ENCODE results near the gene TMEM50B.
"Not testable (repeated sequence)": the region's sequence is repeated elsewhere in the genome, so short reads cannot be mapped to it uniquely, and the experiment has no call there.

GRCh38 chr21:33412439-33412831 lies 67.3 kb downstream of the TMEM50B start:
- not testable (repeated sequence) for TF ChIP-seq CTCF (IDR thresholded peaks at IDR 0.05); POLR2A (IDR thresholded peaks at IDR 0.05); POLR2AphosphoS5 (IDR thresholded peaks at IDR 0.05; ENCODE audit: insufficient read depth in 1 of 2, low read depth in 1 of 2)

Measured in vagina (tissue), 2 donors.